OCI-LY7 (cell line): ENCODE results near the gene TCHH. TPM values are rescaled to one million over a fixed set of nuclear protein-coding genes. Genes with fewer than 3 reads are reported as not detected.

Experiments used
- BruUV-seq: library from RNA; stranded (reverse); fragments of 400-500 nt; replicated peaks from 2 replicates; lab custom pipeline; 2021; lab: Mats Ljungman, UMichigan
- CTCF ChIA-PET: fragments of 300-600 bp; sonication (Branson Sonifier 250); formaldehyde crosslinking; loops from one replicate; lab custom pipeline; 2022; ENCODE audit warnings: antibody characterized with exemption; ENCODE audit not compliant: unreplicated experiment; lab: Charles Lee
- POLR2A ChIA-PET: fragments of 300-600 bp; sonication (Branson Sonifier 250); formaldehyde crosslinking; loops from one replicate; lab custom pipeline; 2022; ENCODE audit warnings: antibody characterized with exemption; lab: Charles Lee
- DNase-seq: peaks from one replicate; pipeline ENCODE4 v3.0.0-alpha.2; 2015; ENCODE audit warnings: low spot score
- H2AFZ ChIP-seq: fragments of 200-600 bp; sonication (generic), shearing (Covaris generic); 2 replicates; pipeline ENCODE4 v1.6.1; 2014; ENCODE audit warnings: mild to moderate bottlenecking, antibody characterized with exemption, low read length, moderate library complexity
- H3K27ac ChIP-seq: fragments of 200-600 bp; sonication (generic); 2 replicates; pipeline ENCODE4 v1.5.1; 2014; ENCODE audit warnings: mixed run types, low read depth, mild to moderate bottlenecking, moderate library complexity, low read length, inconsistent platforms; ENCODE audit not compliant: poor library complexity, severe bottlenecking
- H3K36me3 ChIP-seq: fragments of 200-600 bp; sonication (generic); 2 replicates; pipeline ENCODE4 v1.6.1; 2014; ENCODE audit warnings: mild to moderate bottlenecking, antibody characterized with exemption, low read length, moderate library complexity, mixed read lengths; ENCODE audit not compliant: insufficient read depth
- H3K4me1 ChIP-seq: fragments of 200-600 bp; sonication (generic); 2 replicates; pipeline ENCODE4 v1.5.1; 2014; ENCODE audit warnings: mild to moderate bottlenecking, low read length; ENCODE audit not compliant: insufficient read depth, poor library complexity, severe bottlenecking
- H3K4me2 ChIP-seq: fragments of 200-600 bp; sonication (generic); 2 replicates; pipeline ENCODE4 v1.6.1; 2014; ENCODE audit warnings: mild to moderate bottlenecking, low read length
- H3K4me3 ChIP-seq: fragments of 200-600 bp; sonication (generic); 2 replicates; pipeline ENCODE4 v1.5.1; 2014; ENCODE audit warnings: mild to moderate bottlenecking, low read depth, low read length; ENCODE audit not compliant: poor library complexity, severe bottlenecking
- H3K79me2 ChIP-seq: fragments of 200-600 bp; sonication (generic); 2 replicates; pipeline ENCODE4 v1.6.1; 2016; ENCODE audit warnings: low read depth, mild to moderate bottlenecking, low read length, moderate library complexity, mixed read lengths; ENCODE audit not compliant: insufficient read depth
- H3K9me2 ChIP-seq: fragments of 200-600 bp; sonication (generic); 2 replicates; pipeline ENCODE4 v1.6.1; 2016; ENCODE audit warnings: mild to moderate bottlenecking, low read length, mixed read lengths; ENCODE audit not compliant: insufficient read depth
- H3K9me3 ChIP-seq: fragments of 200-600 bp; sonication (generic); 2 replicates; pipeline ENCODE4 v1.6.1; 2014; ENCODE audit warnings: mild to moderate bottlenecking, mixed run types, low read length, mixed read lengths
- H4K20me1 ChIP-seq: fragments of 200-600 bp; sonication (generic); 2 replicates; pipeline ENCODE4 v1.6.1; 2014; ENCODE audit warnings: mild to moderate bottlenecking, antibody characterized with exemption, low read length, moderate library complexity, mixed read lengths; ENCODE audit not compliant: insufficient read depth
- EZH2phosphoT487 ChIP-seq: fragments of 200-600 bp; sonication (generic); IDR thresholded peaks from 2 replicates; pipeline ENCODE4 v1.6.1; 2018; ENCODE audit warnings: low read depth, borderline replicate concordance, mild to moderate bottlenecking, mixed run types, antibody characterized with exemption, low read length, moderate library complexity, mixed read lengths
- intact Hi-C: fragments of 100-400 bp; cut with micrococcal nuclease; formaldehyde crosslinking; loops from one replicate; pipeline ENCODE4 v1.10.0; 2022; ENCODE audit not compliant: unreplicated experiment
- total RNA-seq, 2 experiments: library from RNA; depleted of rRNA in 1 of 2; stranded (reverse); fragments of >200 nt in 1 of 2; shearing (Covaris generic) in 1 of 2; gene quantifications; 2 replicates each; pipeline ENCODE4 v1.2.3, GENCODE V29; 2014 to 2022
- TF ChIP-seq, protein P1 (sequence below): fragments of 200-600 bp; sonication (generic); conservative IDR thresholded peaks from 2 replicates; pipeline ENCODE4 v1.5.1; 2014; ENCODE audit warnings: mild to moderate bottlenecking, antibody characterized with exemption, low read length, moderate library complexity, mixed read lengths

Gene TCHH
- total RNA-seq, 2 experiments from 2014 or later: not detected

DNA sequence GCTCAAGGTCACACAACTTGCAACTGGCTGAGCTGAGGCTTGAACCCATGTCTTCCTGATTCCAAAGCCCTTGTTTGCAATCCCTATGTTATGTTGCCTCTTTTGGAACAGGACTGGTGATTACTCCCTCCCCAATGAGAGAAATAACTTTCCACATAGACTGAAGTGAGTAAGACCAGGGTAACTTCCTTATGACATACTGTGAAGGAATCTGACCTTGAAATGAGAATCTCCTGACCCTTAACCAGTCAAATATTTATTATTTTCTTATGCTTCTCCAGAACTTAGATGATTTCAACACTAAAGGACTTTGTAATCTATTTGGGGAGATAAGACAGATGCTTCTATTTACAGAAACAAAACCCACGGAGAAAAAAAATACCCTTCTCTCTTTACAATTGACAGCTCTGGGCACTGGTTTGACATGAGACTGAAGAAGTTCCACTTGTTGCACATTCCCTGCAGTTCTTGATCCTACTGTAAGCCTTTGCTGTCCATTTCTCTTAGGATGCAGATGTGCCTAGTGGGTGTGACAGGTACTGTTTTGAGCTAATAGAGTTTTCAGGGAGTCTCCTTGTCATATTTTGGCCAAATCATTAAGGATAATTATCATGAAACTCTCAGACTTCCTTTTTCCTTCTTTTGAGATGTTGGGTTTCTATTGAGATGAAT is 47.7 kb upstream of the TCHH start:
- peaks cover 9% of the 10 kb centered on the region for H3K4me1 ChIP-seq
- CTCF ChIA-PET: no interaction called here

DNA sequence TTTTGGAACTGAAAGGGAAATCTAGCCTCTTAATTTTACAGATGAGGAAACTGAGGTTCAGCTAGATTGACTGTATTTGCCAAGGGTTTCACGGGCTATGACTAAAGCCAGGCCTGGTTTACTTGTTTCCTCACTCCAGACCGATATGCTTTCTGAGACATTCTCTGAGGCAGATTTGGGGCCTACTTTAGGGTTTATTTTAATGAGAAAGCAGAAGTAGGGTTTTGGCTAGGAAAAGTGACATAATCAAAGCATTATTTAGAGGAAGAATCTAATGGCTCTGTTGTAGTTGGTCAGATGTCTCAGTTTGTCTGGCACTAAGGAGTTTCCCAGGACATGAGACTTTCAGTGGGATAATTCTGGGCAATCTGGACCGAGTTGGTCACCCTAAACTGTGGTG is 45.3 kb upstream of the TCHH start:
- Histone ChIP-seq H2AFZ (no peak overlapping the region), H3K27ac (no peak overlapping the region), H3K9me2 (no peaks in the 10 kb centered on the region), H3K9me3 (no peaks in the 10 kb centered on the region), H3K36me3 (no peaks in the 10 kb centered on the region), H3K4me2 (no peak overlapping the region), H3K4me3 (no peak overlapping the region), H3K79me2 (no peaks in the 10 kb centered on the region), H4K20me1 (no peaks in the 10 kb centered on the region), H3K4me1 (peaks cover 6% of the 10 kb centered on the region)
- no peak for DNase-seq
- no TSS peak for BruUV-seq
- ChIA-PET CTCF (no interaction called here), POLR2A (no interaction called here)
- intact Hi-C loops: no loop called here
- no peak for TF ChIP-seq EZH2phosphoT487
- TF ChIP-seq, protein P1, sequence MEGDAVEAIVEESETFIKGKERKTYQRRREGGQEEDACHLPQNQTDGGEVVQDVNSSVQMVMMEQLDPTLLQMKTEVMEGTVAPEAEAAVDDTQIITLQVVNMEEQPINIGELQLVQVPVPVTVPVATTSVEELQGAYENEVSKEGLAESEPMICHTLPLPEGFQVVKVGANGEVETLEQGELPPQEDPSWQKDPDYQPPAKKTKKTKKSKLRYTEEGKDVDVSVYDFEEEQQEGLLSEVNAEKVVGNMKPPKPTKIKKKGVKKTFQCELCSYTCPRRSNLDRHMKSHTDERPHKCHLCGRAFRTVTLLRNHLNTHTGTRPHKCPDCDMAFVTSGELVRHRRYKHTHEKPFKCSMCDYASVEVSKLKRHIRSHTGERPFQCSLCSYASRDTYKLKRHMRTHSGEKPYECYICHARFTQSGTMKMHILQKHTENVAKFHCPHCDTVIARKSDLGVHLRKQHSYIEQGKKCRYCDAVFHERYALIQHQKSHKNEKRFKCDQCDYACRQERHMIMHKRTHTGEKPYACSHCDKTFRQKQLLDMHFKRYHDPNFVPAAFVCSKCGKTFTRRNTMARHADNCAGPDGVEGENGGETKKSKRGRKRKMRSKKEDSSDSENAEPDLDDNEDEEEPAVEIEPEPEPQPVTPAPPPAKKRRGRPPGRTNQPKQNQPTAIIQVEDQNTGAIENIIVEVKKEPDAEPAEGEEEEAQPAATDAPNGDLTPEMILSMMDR: no peak

More for the DNA sequence above, 47.7 kb upstream of the TCHH start:
- no peak overlapping the region for H3K27ac ChIP-seq
- TF ChIP-seq, protein P1: no peak
- TF ChIP-seq EZH2phosphoT487: no peak
- POLR2A ChIA-PET: no interaction called here
- H4K20me1 ChIP-seq: no peaks in the 10 kb centered on the region
- H3K4me3 ChIP-seq: no peak overlapping the region
- intact Hi-C loops: no loop called here
- no peak overlapping the region for H3K4me2 ChIP-seq
- H2AFZ ChIP-seq: no peak overlapping the region
- no peaks in the 10 kb centered on the region for H3K79me2 ChIP-seq
- DNase-seq: no peak
- no peaks in the 10 kb centered on the region for H3K9me2 ChIP-seq
- H3K36me3 ChIP-seq: no peaks in the 10 kb centered on the region
- no TSS peak for BruUV-seq
- H3K9me3 ChIP-seq: no peaks in the 10 kb centered on the region

DNA sequence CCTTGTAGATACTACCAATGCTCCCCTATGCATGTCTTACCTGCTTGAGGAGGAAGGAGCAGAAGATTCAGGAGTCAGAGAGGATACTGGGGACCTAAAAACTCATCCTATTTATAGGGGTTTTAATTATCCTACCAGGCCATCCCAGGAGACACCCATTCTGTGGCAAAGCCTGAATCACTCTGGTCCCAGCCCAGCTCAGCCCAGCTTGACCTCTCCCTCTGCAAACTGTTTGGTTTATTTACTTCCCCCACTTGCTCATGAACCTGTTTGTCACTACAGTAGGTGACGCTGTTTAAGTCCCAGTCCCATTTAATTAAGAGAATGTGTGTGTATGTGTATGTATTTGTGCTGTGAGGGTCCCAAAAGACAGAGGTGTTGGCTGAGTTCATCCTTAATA is 43.9 kb upstream of the TCHH start, which contains the start of gene RPTN:
TSS of gene RPTN (minus strand) at position 85 of the 400 bp plus-strand sequence. CDS start 1,339 bp downstream, outside the sequence.
- TF ChIP-seq, protein P1: no peak
- DNase-seq: no peak
- no peaks in the 10 kb centered on the region for H3K79me2 ChIP-seq
- no peaks in the 10 kb centered on the region for H3K9me3 ChIP-seq
- no peak within 1 kb of the TSS for H3K4me3 ChIP-seq
- no peaks in the 10 kb centered on the region for H3K9me2 ChIP-seq
- H3K27ac ChIP-seq: no peak within 1 kb of the TSS
- H4K20me1 ChIP-seq: no peaks in the 10 kb centered on the region
- no peaks in the 10 kb centered on the region for H3K4me1 ChIP-seq
- H2AFZ ChIP-seq: no peak within 1 kb of the TSS
- ChIA-PET CTCF (no interaction called here), POLR2A (no interaction called here)
- intact Hi-C loops: no loop called here
- BruUV-seq: no TSS peak
- no peaks in the 10 kb centered on the region for H3K36me3 ChIP-seq
- no peak within 1 kb of the TSS for H3K4me2 ChIP-seq
